ENCODE data around the gene CAMKMT. TPM values are rescaled to one million over a fixed set of nuclear protein-coding genes. Genes with fewer than 3 reads are reported as not detected.

Gene CAMKMT
- total and polyA plus RNA-seq, 9 of the 15 experiments (the other 6 are each of a cell fraction or from before 2014, with no cell fraction given): 1.6 to 15.3 (median 7.4) TPM

DNA sequence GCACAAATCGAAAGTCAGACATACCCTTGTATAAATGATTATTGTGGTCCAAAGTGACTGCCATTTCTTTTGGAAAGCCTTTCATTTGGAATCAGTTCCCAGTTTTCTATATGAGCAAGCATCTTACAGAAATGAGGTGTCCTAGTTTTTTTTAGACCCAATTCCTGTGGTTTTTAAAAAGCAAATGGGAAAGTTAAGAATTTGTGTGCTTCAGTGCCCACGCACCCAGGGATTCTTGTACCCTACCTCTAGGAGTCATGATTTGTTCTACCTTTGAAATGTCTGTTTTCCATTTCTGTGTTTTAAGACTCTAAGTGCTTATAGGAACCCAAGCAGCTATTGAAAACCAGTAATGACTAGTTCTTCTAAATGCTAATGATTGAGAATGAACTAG is 218.1 kb downstream of the CAMKMT start:
- FAIRE-seq: no peak
- no peaks in the 10 kb centered on the region for H3K79me2 ChIP-seq (ENCODE audit: control insufficient read depth, insufficient read depth, low read length)
- WGBS (ENCODE audit: insufficient coverage, low coverage, missing lambda C conversion rate): 6% methylated on average over 2 of the region's 2 CpGs
- DNase-seq (ENCODE audit: extremely low read depth in 1 of 4, low spot score in 3 of 4): no peak
- no TSS peak for BruUV-seq (replicated peaks)
- POLR2A ChIA-PET: interaction anchor here (1.4 kb wide), 1 partner anchor 19 kb away, joined by 3 read pairs; no protein-coding TSS in a partner anchor
- no peaks in the 10 kb centered on the region for H3K9me1 ChIP-seq (ENCODE audit: control insufficient read depth, insufficient read depth, low read length)
- H3K4me2 ChIP-seq (ENCODE audit: insufficient read depth, low read length): no peak overlapping the region
- H3K36me3 ChIP-seq (ENCODE audit: control insufficient read depth, insufficient read depth, low read length): no peaks in the 10 kb centered on the region
- intact Hi-C loops (cut with micrococcal nuclease): no loop called here
- no peaks in the 10 kb centered on the region for H4K20me1 ChIP-seq (replicated peaks; ENCODE audit: control insufficient read depth, insufficient read depth, low read length)
- in situ Hi-C loops (cut with MboI): no loop called here
- no peak overlapping the region for H3K4me3 ChIP-seq
- CTCF ChIA-PET (ENCODE audit: low intra/inter-chr PET ratio): no interaction called here
- H3K27ac ChIP-seq (ENCODE audit: extremely low read depth, low read depth, low read length): no peak overlapping the region
- no peaks in the 10 kb centered on the region; a peak in 1 of 5 replicates for H3K27me3 ChIP-seq (ENCODE audit: control insufficient read depth in 2 of 2, insufficient read depth in 2 of 2, low read length in 2 of 2)
- H3K9ac ChIP-seq (ENCODE audit: insufficient read depth in 1 of 2, low read depth in 2 of 2, low read length in 2 of 2): no peak overlapping the region
- H3K4me1 ChIP-seq (replicated peaks in 1 of 2; ENCODE audit: control insufficient read depth in 2 of 2, insufficient read depth in 2 of 2, low read length in 2 of 2): no peaks in the 10 kb centered on the region
- H2AFZ ChIP-seq (ENCODE audit: low read depth, low read length): no peak overlapping the region
- no peaks in the 10 kb centered on the region for H3K9me3 ChIP-seq (replicated peaks; ENCODE audit: control insufficient read depth, insufficient read depth, low read depth, low read length)
- ATAC-seq: no peak
- TF ChIP-seq HNRNPLL (IDR thresholded peaks at IDR 0.05; ENCODE audit: low read depth, low read length, poor library complexity, severe bottlenecking): no peak
- no peak for TF ChIP-seq JUN (IDR thresholded peaks at IDR 0.05; ENCODE audit: borderline replicate concordance, low read depth, low read length)
- no peak for TF ChIP-seq JUN (CRISPR knock-in tag; IDR thresholded peaks at IDR 0.05; ENCODE audit: borderline replicate concordance)
- TF ChIP-seq HNRNPH1 (optimal IDR thresholded peaks at IDR 0.05; ENCODE audit: low read depth, low read length): no peak
- no peak for TF ChIP-seq MYC (IDR thresholded peaks at IDR 0.05; ENCODE audit: low read depth, low read length)
- TF ChIP-seq MYC (CRISPR knock-in tag; IDR thresholded peaks at IDR 0.05; ENCODE audit: borderline replicate concordance, low read depth): no peak
- TF ChIP-seq, protein P1, sequence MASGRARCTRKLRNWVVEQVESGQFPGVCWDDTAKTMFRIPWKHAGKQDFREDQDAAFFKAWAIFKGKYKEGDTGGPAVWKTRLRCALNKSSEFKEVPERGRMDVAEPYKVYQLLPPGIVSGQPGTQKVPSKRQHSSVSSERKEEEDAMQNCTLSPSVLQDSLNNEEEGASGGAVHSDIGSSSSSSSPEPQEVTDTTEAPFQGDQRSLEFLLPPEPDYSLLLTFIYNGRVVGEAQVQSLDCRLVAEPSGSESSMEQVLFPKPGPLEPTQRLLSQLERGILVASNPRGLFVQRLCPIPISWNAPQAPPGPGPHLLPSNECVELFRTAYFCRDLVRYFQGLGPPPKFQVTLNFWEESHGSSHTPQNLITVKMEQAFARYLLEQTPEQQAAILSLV (tag; IDR thresholded peaks at IDR 0.05): no peak
- TF ChIP-seq KLF1 (tag; IDR thresholded peaks at IDR 0.05): no peak
- TF ChIP-seq SRSF9 (IDR thresholded peaks at IDR 0.05; ENCODE audit: borderline replicate concordance, low read depth, low read length): no peak
- no peak for TF ChIP-seq SMARCB1 (IDR thresholded peaks at IDR 0.05; ENCODE audit: insufficient read length, low read depth)
- TF ChIP-seq GTF2A2 (tag; IDR thresholded peaks at IDR 0.05): no peak
- no peak for TF ChIP-seq ZC3H4 (CRISPR knock-in tag; IDR thresholded peaks at IDR 0.05; ENCODE audit: borderline replicate concordance)
- no peak for TF ChIP-seq ZNF384 (IDR thresholded peaks at IDR 0.05; ENCODE audit: low read depth, low read length)
- TF ChIP-seq, protein P2, sequence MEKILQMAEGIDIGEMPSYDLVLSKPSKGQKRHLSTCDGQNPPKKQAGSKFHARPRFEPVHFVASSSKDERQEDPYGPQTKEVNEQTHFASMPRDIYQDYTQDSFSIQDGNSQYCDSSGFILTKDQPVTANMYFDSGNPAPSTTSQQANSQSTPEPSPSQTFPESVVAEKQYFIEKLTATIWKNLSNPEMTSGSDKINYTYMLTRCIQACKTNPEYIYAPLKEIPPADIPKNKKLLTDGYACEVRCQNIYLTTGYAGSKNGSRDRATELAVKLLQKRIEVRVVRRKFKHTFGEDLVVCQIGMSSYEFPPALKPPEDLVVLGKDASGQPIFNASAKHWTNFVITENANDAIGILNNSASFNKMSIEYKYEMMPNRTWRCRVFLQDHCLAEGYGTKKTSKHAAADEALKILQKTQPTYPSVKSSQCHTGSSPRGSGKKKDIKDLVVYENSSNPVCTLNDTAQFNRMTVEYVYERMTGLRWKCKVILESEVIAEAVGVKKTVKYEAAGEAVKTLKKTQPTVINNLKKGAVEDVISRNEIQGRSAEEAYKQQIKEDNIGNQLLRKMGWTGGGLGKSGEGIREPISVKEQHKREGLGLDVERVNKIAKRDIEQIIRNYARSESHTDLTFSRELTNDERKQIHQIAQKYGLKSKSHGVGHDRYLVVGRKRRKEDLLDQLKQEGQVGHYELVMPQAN (IDR thresholded peaks at IDR 0.05; ENCODE audit: borderline replicate concordance): no peak
- TF ChIP-seq FOXK2 (conservative IDR thresholded peaks at IDR 0.05 in 1 of 2, IDR thresholded peaks at IDR 0.05 in 1 of 2; ENCODE audit: low read depth in 2 of 2): no peak
